Naive thymus-derived CD4-positive, alpha-beta T cell (primary cell): Measurements from ENCODE around the gene MAGI2. TPM values are rescaled to one million over a fixed set of nuclear protein-coding genes. Genes with fewer than 3 reads are reported as not detected.

ENCODE experiments used
- ATAC-seq: fragments of 150-1000 bp; cut with Tn5 transposase; 2 replicates; pipeline ENCODE4 v1.10.0; 2021; ENCODE audit warnings: mild to moderate bottlenecking, moderate library complexity
- CTCF ChIA-PET: fragments of 350-600 bp; sonication (Branson Sonifier 250); formaldehyde crosslinking; loops from one replicate; lab custom pipeline; 2021; ENCODE audit warnings: antibody characterized with exemption; lab: Charles Lee
- POLR2A ChIA-PET: fragments of 350-600 bp; sonication (Branson Sonifier 250); formaldehyde crosslinking; loops from one replicate; lab custom pipeline; 2021; ENCODE audit warnings: antibody characterized with exemption, inconsistent platforms; lab: Charles Lee
- DNase-seq, 9 donors: peaks; one replicate each; pipeline versions ENCODE4 v3.0.0 to v3.0.0-alpha.2; 2020 to 2022; ENCODE audit warnings: mixed read lengths in 1 of 9
- H3K27ac ChIP-seq: one replicate; pipeline ENCODE4 v1.7.0; 2013; ENCODE audit warnings: mild to moderate bottlenecking, low read depth, low read length, moderate library complexity
- H3K27me3 ChIP-seq, 2 donors: one replicate each; pipeline ENCODE4 v1.7.0; 2013; ENCODE audit warnings: low read length in 2 of 2, mild to moderate bottlenecking in 2 of 2, moderate library complexity in 2 of 2; ENCODE audit not compliant: control insufficient read depth in 2 of 2, insufficient read depth in 2 of 2
- H3K36me3 ChIP-seq, 3 experiments: 1 replicate in 2 of 3; 2 replicates in 1 of 3; pipeline ENCODE4 v1.7.0; 2013; ENCODE audit warnings: low read length in 3 of 3, mild to moderate bottlenecking in 3 of 3, moderate library complexity in 1 of 3; ENCODE audit not compliant: insufficient read depth in 3 of 3, control insufficient read depth in 2 of 3
- H3K4me1 ChIP-seq, 2 donors: one replicate each; pipeline ENCODE4 v1.7.0; 2013; ENCODE audit warnings: low read length in 2 of 2, mild to moderate bottlenecking in 2 of 2, moderate library complexity in 1 of 2; ENCODE audit not compliant: control insufficient read depth in 2 of 2, insufficient read depth in 2 of 2
- H3K4me3 ChIP-seq: 2 replicates; pipeline ENCODE4 v1.7.0; 2013; ENCODE audit warnings: mild to moderate bottlenecking, low read length
- H3K9me3 ChIP-seq, 3 experiments: 1 replicate in 2 of 3; 2 replicates in 1 of 3; pipeline ENCODE4 v1.7.0; 2013; ENCODE audit warnings: low read length in 3 of 3; ENCODE audit not compliant: control insufficient read depth in 2 of 3
- H3K27ac Mint-ChIP-seq, 9 donors: one replicate each; pipeline ENCODE4 v1.8.0; 2020 to 2022; ENCODE audit warnings: mixed read lengths in 9 of 9, mild to moderate bottlenecking in 8 of 9, moderate library complexity in 5 of 9, inconsistent platforms in 2 of 9
- H3K27me3 Mint-ChIP-seq, 5 donors: one replicate each; pipeline ENCODE4 v1.8.0; 2021 to 2022; ENCODE audit warnings: mixed read lengths in 5 of 5, mild to moderate bottlenecking in 1 of 5
- H3K36me3 Mint-ChIP-seq, 5 donors: one replicate each; pipeline ENCODE4 v1.8.0; 2020 to 2022; ENCODE audit warnings: mixed read lengths in 5 of 5, mild to moderate bottlenecking in 3 of 5, inconsistent platforms in 1 of 5
- H3K4me1 Mint-ChIP-seq, 7 donors: one replicate each; pipeline ENCODE4 v1.8.0; 2020 to 2022; ENCODE audit warnings: mixed read lengths in 7 of 7, mild to moderate bottlenecking in 3 of 7, inconsistent platforms in 1 of 7
- H3K4me3 Mint-ChIP-seq, 10 donors: one replicate each; pipeline ENCODE4 v1.8.0; 2020 to 2022; ENCODE audit warnings: mild to moderate bottlenecking in 10 of 10, mixed read lengths in 10 of 10, moderate library complexity in 6 of 10, inconsistent platforms in 2 of 10
- H3K9me3 Mint-ChIP-seq, 11 donors: one replicate each; pipeline ENCODE4 v1.8.0; 2020 to 2022; ENCODE audit warnings: mixed read lengths in 11 of 11, mild to moderate bottlenecking in 4 of 11, inconsistent platforms in 1 of 11, moderate library complexity in 1 of 11
- intact Hi-C, 2 donors: fragments of 100-400 bp; cut with micrococcal nuclease; formaldehyde crosslinking; loops; one replicate each; pipeline ENCODE4 v1.15.1; 2023
- polyA plus RNA-seq, 2 donors: library from polyadenylated mRNA; unstranded; fragments of 300-500 nt; fragmentation: Illumina TruSeq; gene quantifications; one replicate each; pipeline ENCODE4 v1.2.3, GENCODE V29; 2021
- total RNA-seq, 6 experiments: library from RNA in 5 of 6; stranded (reverse) in 5 of 6; gene quantifications; 1 replicate in 5 of 6; 2 replicates in 1 of 6; pipeline ENCODE4 v1.2.3 and lab custom pipeline; 2021 to 2026

The MAGI2 gene
- total and polyA plus RNA-seq, 7 experiments from 2014 or later = 0.05 to 0.67 (median 0.15) TPM; not detected in 3

- intact Hi-C loops = no loop called here
- POLR2A ChIA-PET = no interaction called here
- Mint-ChIP-seq H3K4me1 (no peaks in the 10 kb centered on the region), H3K27me3 (no peaks in the 10 kb centered on the region), H3K27ac (no peak overlapping the region), H3K4me3 (no peak overlapping the region), H3K36me3 (no peaks in the 10 kb centered on the region), H3K9me3 (peaks cover 0 to 6% (median 0%) of the 10 kb centered on the region in 11 donors)
- no peak for ATAC-seq
- CTCF ChIA-PET = no interaction called here
- no peak overlapping the region for H3K27ac ChIP-seq
- no peaks in the 10 kb centered on the region for H3K9me3 ChIP-seq
- H3K4me3 ChIP-seq = no peak overlapping the region
- H3K27me3 ChIP-seq = no peaks in the 10 kb centered on the region
- no peaks in the 10 kb centered on the region for H3K36me3 ChIP-seq
- H3K4me1 ChIP-seq = no peaks in the 10 kb centered on the region
- DNase-seq = no peak
Measured at GRCh38 chr7:79227044-79227443, 226.4 kb downstream of the MAGI2 start.

GRCh38 chr7:79221211-79221610, 232.3 kb downstream of the MAGI2 start:
- Histone ChIP-seq H3K9me3 (no peaks in the 10 kb centered on the region), H3K27me3 (no peaks in the 10 kb centered on the region), H3K4me3 (no peak overlapping the region), H3K27ac (no peak overlapping the region), H3K4me1 (no peaks in the 10 kb centered on the region), H3K36me3 (no peaks in the 10 kb centered on the region)
- Mint-ChIP-seq H3K4me1 (no peaks in the 10 kb centered on the region), H3K9me3 (peaks cover 0 to 1% (median 0%) of the 10 kb centered on the region in 11 donors), H3K4me3 (no peak overlapping the region), H3K27ac (no peak overlapping the region), H3K36me3 (no peaks in the 10 kb centered on the region), H3K27me3 (no peaks in the 10 kb centered on the region)
- ATAC-seq (no peak), DNase-seq (no peak)
- POLR2A ChIA-PET = no interaction called here
- intact Hi-C loops = no loop called here
- CTCF ChIA-PET = no interaction called here

GRCh38 chr7:79217976-79218626, 235.4 kb downstream of the MAGI2 start:
- H3K27ac ChIP-seq = no peak overlapping the region
- no peaks in the 10 kb centered on the region for H3K4me1 ChIP-seq
- no peak for DNase-seq
- no peak for ATAC-seq
- ChIA-PET POLR2A (no interaction called here), CTCF (no interaction called here)
- H3K4me3 ChIP-seq = no peak overlapping the region
- no peaks in the 10 kb centered on the region for H3K36me3 ChIP-seq
- no peaks in the 10 kb centered on the region for H3K4me1 Mint-ChIP-seq
- H3K4me3 Mint-ChIP-seq = no peak overlapping the region
- no peaks in the 10 kb centered on the region for H3K27me3 ChIP-seq
- no peaks in the 10 kb centered on the region for H3K9me3 ChIP-seq
- no peaks in the 10 kb centered on the region for H3K27me3 Mint-ChIP-seq
- H3K27ac Mint-ChIP-seq = no peak overlapping the region
- intact Hi-C loops = no loop called here
- H3K9me3 Mint-ChIP-seq = peaks cover 0 to 7% (median 0%) of the 10 kb centered on the region in 11 donors
- H3K36me3 Mint-ChIP-seq = no peaks in the 10 kb centered on the region

- Histone ChIP-seq H3K27me3 (no peaks in the 10 kb centered on the region), H3K9me3 (no peaks in the 10 kb centered on the region), H3K4me1 (no peaks in the 10 kb centered on the region), H3K27ac (no peak overlapping the region), H3K36me3 (no peaks in the 10 kb centered on the region), H3K4me3 (no peak overlapping the region)
- Mint-ChIP-seq H3K36me3 (no peaks in the 10 kb centered on the region), H3K27ac (no peak overlapping the region), H3K4me3 (no peak overlapping the region), H3K27me3 (no peaks in the 10 kb centered on the region), H3K4me1 (no peaks in the 10 kb centered on the region), H3K9me3 (peaks cover 0 to 7% (median 0%) of the 10 kb centered on the region in 11 donors)
- ATAC-seq = no peak
- no peak for DNase-seq
- ChIA-PET CTCF (no interaction called here), POLR2A (no interaction called here)
- intact Hi-C loops = no loop called here
Measured at GRCh38 chr7:79217468-79217867, 236.0 kb downstream of the MAGI2 start.

GRCh38 chr7:79216236-79216635, 237.2 kb downstream of the MAGI2 start:
- H3K9me3 Mint-ChIP-seq = peaks cover 0 to 7% (median 0%) of the 10 kb centered on the region in 11 donors
- Histone ChIP-seq H3K4me3 (no peak overlapping the region), H3K27me3 (no peaks in the 10 kb centered on the region), H3K9me3 (no peaks in the 10 kb centered on the region), H3K4me1 (no peaks in the 10 kb centered on the region), H3K27ac (no peak overlapping the region), H3K36me3 (no peaks in the 10 kb centered on the region)
- ChIA-PET POLR2A (no interaction called here), CTCF (no interaction called here)
- H3K27ac Mint-ChIP-seq = no peak overlapping the region
- H3K27me3 Mint-ChIP-seq = no peaks in the 10 kb centered on the region
- no peak overlapping the region for H3K4me3 Mint-ChIP-seq
- H3K36me3 Mint-ChIP-seq = no peaks in the 10 kb centered on the region
- H3K4me1 Mint-ChIP-seq = no peaks in the 10 kb centered on the region
- intact Hi-C loops = no loop called here
- DNase-seq (no peak), ATAC-seq (no peak)

- Histone ChIP-seq H3K27me3 (no peaks in the 10 kb centered on the region), H3K36me3 (no peaks in the 10 kb centered on the region), H3K9me3 (no peaks in the 10 kb centered on the region), H3K4me3 (no peak overlapping the region), H3K27ac (no peak overlapping the region), H3K4me1 (no peaks in the 10 kb centered on the region)
- intact Hi-C loops = no loop called here
- ChIA-PET CTCF (no interaction called here), POLR2A (no interaction called here)
- Mint-ChIP-seq H3K27ac (no peak overlapping the region), H3K36me3 (no peaks in the 10 kb centered on the region), H3K4me3 (no peak overlapping the region), H3K4me1 (no peaks in the 10 kb centered on the region), H3K9me3 (peaks cover 0 to 7% (median 1%) of the 10 kb centered on the region in 11 donors), H3K27me3 (no peaks in the 10 kb centered on the region)
- no peak for DNase-seq
- no peak for ATAC-seq
Measured at GRCh38 chr7:79212334-79212733, 241.1 kb downstream of the MAGI2 start.

- ATAC-seq = no peak
- no peaks in the 10 kb centered on the region for H3K36me3 ChIP-seq
- Mint-ChIP-seq H3K36me3 (no peaks in the 10 kb centered on the region), H3K4me3 (no peak overlapping the region), H3K4me1 (no peaks in the 10 kb centered on the region), H3K9me3 (peaks cover 0 to 7% (median 3%) of the 10 kb centered on the region in 11 donors), H3K27ac (no peak overlapping the region), H3K27me3 (no peaks in the 10 kb centered on the region)
- no peak for DNase-seq
- H3K27ac ChIP-seq = no peak overlapping the region
- intact Hi-C loops = no loop called here
- H3K4me1 ChIP-seq = no peaks in the 10 kb centered on the region
- CTCF ChIA-PET = no interaction called here
- no peak overlapping the region for H3K4me3 ChIP-seq
- POLR2A ChIA-PET = no interaction called here
- H3K9me3 ChIP-seq = no peaks in the 10 kb centered on the region
- no peaks in the 10 kb centered on the region for H3K27me3 ChIP-seq
Measured at GRCh38 chr7:79211724-79212123, 241.7 kb downstream of the MAGI2 start.
